Measurements from ENCODE around the gene LUC7L2.

Gene LUC7L2

GRCh38 chr7:139367438-139368155, 7.9 kb downstream of the LUC7L2 start:
- Mint-ChIP-seq H3K4me3 (peak overlapping the region; percentile 33), H3K36me3 (peaks cover 19% of the 10 kb centered on the region), H3K9me3 (no peaks in the 10 kb centered on the region), H3K27me3 (no peaks in the 10 kb centered on the region), H3K27ac (peak overlapping the region; percentile 74), H3K4me1 (peaks cover 76% of the 10 kb centered on the region)

DNA sequence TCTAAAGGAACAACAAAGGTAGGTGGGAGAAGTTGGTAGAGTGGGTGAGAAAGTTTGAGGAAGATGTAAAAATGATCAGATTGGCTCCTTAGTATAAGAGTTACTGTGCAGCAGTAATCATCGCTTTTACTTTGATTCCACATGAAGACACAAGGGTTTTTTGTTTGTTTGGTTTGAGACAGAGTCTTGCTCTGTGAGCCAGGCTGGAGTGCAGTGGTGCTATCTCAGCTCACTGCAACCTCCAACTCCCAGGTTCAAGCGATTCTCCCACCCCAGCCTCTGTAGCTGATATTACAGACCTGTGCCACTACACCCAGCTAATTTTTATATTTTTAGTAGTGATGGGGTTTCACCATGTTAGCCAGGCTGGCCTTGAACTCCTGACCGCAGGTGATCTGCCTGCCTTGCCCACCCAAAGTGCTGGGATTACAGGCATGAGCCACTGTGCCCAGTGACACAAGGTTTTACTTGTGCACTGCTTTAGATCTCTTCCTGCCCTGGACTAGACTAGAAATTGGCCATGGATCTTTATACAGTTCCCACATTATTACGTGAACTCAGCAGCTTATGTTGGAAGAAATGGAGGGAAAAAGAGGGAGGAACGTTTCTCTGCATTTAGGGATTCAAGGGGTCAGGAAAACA, 10.7 kb downstream of the LUC7L2 start:
- Mint-ChIP-seq H3K4me3 (peak overlapping the region; percentile 39), H3K4me1 (peaks cover 74% of the 10 kb centered on the region), H3K9me3 (no peaks in the 10 kb centered on the region), H3K36me3 (peaks cover 13% of the 10 kb centered on the region), H3K27me3 (no peaks in the 10 kb centered on the region), H3K27ac (peak overlapping the region; percentile 84)

DNA sequence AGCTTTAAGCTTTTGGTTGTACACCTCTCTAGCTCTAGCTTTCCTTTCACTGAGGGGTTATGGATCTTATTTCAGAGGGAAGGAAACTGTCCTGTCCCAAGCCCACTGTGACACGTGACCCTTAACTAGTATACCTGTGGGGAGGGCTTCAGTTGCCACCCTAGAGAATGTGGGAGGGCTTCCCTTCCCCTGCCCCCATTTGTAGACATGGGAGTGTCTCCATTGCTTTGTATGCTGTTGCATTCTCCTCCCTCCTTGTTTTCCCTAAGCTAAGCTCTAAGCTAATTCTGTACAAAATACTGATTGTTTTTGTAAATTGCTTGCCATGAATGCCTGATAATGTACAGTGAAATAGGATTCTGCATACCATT, 11.2 kb downstream of the LUC7L2 start:
- Mint-ChIP-seq H3K27ac (peak overlapping the region; percentile 84), H3K27me3 (no peaks in the 10 kb centered on the region), H3K36me3 (peaks cover 11% of the 10 kb centered on the region), H3K9me3 (no peaks in the 10 kb centered on the region), H3K4me3 (peak overlapping the region; percentile 39), H3K4me1 (peaks cover 75% of the 10 kb centered on the region)

DNA sequence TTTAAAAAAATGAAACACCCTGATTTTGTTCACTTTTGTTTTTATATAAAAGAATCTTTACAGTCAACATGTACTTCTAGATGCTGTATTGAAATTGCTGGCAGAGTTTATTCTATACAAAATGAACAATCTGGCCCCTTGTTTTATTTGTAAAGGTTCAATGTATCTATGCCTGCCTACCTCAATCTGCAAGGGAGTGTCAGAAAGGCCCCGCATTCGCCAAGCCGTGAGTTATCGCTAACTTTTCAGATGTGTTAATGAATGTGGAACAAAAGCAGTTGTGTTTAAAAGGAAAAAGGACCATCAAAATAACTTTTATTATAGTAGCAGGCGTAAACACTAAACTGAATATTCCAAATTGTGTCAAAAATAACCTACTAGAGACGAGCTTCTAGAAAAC, 14.6 kb downstream of the LUC7L2 start:
- Mint-ChIP-seq H3K4me3 (no peak overlapping the region), H3K4me1 (peaks cover 66% of the 10 kb centered on the region), H3K27ac (no peak overlapping the region), H3K27me3 (no peaks in the 10 kb centered on the region), H3K9me3 (no peaks in the 10 kb centered on the region), H3K36me3 (peaks cover 9% of the 10 kb centered on the region)

DNA sequence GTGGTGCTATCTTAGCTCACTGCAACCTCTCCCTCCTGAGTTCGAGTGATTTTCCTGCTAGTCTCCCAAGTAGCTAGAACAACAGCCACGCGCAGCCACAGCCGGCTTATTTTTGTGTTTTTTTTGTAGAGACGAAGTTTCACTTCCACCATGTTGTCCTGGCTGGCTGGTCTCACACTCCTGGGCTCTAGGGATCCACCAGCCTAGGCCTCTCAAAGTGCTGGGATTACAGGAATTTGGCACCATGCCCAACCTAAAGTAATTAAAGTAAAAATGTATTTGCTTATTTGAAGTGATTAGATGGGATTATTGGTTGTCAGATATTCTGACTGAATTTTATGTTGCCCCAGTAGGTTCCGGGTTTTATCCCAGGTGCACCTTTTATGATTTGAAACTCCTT, 22.7 kb downstream of the LUC7L2 start:
- peaks cover 6% of the 10 kb centered on the region for H3K36me3 Mint-ChIP-seq
- no peaks in the 10 kb centered on the region for H3K9me3 Mint-ChIP-seq
- no peak overlapping the region for H3K4me3 Mint-ChIP-seq
- no peaks in the 10 kb centered on the region for H3K27me3 Mint-ChIP-seq
- no peak overlapping the region for H3K27ac Mint-ChIP-seq
- H3K4me1 Mint-ChIP-seq: peaks cover 6% of the 10 kb centered on the region

DNA sequence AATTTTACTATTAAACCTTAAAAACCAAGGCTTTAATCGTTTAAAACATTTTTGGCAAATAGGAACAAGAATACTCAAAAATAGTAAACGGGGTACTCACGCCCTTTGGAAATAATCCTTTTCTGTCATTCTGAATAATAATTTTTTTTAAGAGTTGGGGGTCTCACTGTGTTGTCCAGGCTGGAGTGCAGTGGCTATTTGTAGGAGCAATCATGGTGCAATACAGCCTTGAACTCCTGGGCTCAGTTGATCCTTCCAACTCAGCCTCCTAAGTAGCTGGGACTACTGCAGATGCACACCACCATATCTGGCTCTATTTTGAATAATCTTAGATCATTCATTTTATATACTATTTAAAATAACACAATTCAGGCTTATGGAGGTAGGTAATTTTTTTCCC, 24.9 kb downstream of the LUC7L2 start:
- Mint-ChIP-seq H3K27ac (no peak overlapping the region), H3K27me3 (no peaks in the 10 kb centered on the region), H3K4me3 (no peak overlapping the region), H3K4me1 (peaks cover 24% of the 10 kb centered on the region), H3K36me3 (peaks cover 17% of the 10 kb centered on the region), H3K9me3 (no peaks in the 10 kb centered on the region)

DNA sequence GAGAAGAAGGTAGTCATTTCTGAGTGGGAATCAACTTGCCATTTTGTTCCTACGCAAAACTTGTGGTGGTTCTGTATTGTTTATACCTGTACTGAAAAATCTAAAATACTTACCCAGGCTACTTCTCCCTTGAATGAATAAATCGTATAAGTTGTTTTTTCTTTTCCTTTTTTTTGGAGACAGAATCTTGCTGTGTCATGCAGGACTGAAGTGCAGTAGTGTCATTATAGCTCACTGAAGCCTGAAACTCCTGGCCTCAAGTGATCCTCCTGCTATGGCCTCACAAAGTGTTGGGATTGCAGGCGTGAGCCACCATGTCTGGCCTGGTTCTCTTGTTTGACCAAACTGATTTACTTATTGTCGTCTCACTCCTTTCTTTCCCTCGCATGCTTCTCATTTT, 27.9 kb downstream of the LUC7L2 start:
- Mint-ChIP-seq H3K4me1 (peaks cover 26% of the 10 kb centered on the region), H3K27me3 (no peaks in the 10 kb centered on the region), H3K27ac (no peak overlapping the region), H3K4me3 (no peak overlapping the region), H3K36me3 (peaks cover 15% of the 10 kb centered on the region), H3K9me3 (no peaks in the 10 kb centered on the region)

- no peak overlapping the region for H3K4me3 Mint-ChIP-seq
- H3K36me3 Mint-ChIP-seq: peaks cover 15% of the 10 kb centered on the region
- H3K9me3 Mint-ChIP-seq: no peaks in the 10 kb centered on the region
- no peaks in the 10 kb centered on the region for H3K27me3 Mint-ChIP-seq
- H3K4me1 Mint-ChIP-seq: peaks cover 37% of the 10 kb centered on the region
- H3K27ac Mint-ChIP-seq: peak overlapping the region; percentile 74
Measured at GRCh38 chr7:139389091-139389490, 29.4 kb downstream of the LUC7L2 start.

GRCh38 chr7:139389774-139390173, 30.1 kb downstream of the LUC7L2 start:
- H3K4me1 Mint-ChIP-seq: peaks cover 43% of the 10 kb centered on the region
- no peak overlapping the region for H3K27ac Mint-ChIP-seq
- peaks cover 17% of the 10 kb centered on the region for H3K36me3 Mint-ChIP-seq
- H3K9me3 Mint-ChIP-seq: no peaks in the 10 kb centered on the region
- H3K4me3 Mint-ChIP-seq: no peak overlapping the region
- H3K27me3 Mint-ChIP-seq: no peaks in the 10 kb centered on the region

GRCh38 chr7:139393621-139394211, 34.0 kb downstream of the LUC7L2 start:
- Mint-ChIP-seq H3K27me3 (no peaks in the 10 kb centered on the region), H3K9me3 (no peaks in the 10 kb centered on the region), H3K27ac (peak overlapping the region; percentile 63), H3K4me3 (peak overlapping the region; percentile 34), H3K4me1 (peaks cover 53% of the 10 kb centered on the region), H3K36me3 (peaks cover 20% of the 10 kb centered on the region)

DNA sequence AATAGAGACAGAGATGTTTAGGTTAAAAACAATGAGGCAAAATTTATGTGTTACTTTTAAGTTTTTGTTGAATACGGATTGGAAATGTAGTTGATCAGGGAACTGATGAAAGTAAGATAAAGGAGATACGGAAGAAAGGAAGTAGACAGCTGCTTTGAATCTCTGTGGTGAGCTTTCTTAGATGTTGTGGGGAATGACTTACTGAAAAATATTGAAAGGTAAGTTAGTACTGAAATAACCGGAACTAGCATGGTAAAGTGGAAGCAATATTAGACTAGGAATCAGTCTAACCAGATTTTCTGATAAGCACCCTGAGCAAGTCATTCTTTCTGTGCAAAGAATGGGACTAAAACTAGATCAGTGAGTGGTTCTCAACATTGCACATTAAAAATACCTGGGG, 34.8 kb downstream of the LUC7L2 start:
- peaks cover 17% of the 10 kb centered on the region for H3K36me3 Mint-ChIP-seq
- H3K4me1 Mint-ChIP-seq: peaks cover 46% of the 10 kb centered on the region
- no peaks in the 10 kb centered on the region for H3K9me3 Mint-ChIP-seq
- H3K4me3 Mint-ChIP-seq: peak overlapping the region; percentile 9
- H3K27ac Mint-ChIP-seq: peak overlapping the region; percentile 66
- no peaks in the 10 kb centered on the region for H3K27me3 Mint-ChIP-seq

- Mint-ChIP-seq H3K9me3 (no peaks in the 10 kb centered on the region), H3K27me3 (no peaks in the 10 kb centered on the region), H3K4me3 (no peak overlapping the region), H3K27ac (no peak overlapping the region), H3K4me1 (peaks cover 42% of the 10 kb centered on the region), H3K36me3 (peaks cover 17% of the 10 kb centered on the region)
Measured at GRCh38 chr7:139396323-139396951, 36.7 kb downstream of the LUC7L2 start.

DNA sequence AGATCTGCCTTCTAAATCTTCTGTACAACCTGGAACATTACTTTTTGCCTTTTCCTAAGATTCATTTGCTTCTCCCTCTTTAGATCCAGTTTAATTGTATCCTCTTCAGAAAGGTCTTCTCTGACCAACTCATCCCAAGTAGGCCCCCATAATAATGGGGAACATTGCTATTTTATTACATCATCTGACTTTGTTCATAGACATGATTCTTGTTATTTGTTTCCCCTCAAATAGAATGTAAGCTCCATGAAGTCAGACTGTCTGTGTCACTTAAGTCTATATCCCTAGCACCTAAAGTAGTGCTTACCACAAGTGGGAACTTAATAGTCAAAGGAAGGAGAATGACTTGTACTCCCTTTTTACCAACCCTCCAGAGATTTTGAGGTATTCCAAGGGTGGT, 37.5 kb downstream of the LUC7L2 start:
- Mint-ChIP-seq H3K9me3 (no peaks in the 10 kb centered on the region), H3K27me3 (no peaks in the 10 kb centered on the region), H3K27ac (peak overlapping the region; percentile 4), H3K4me1 (peaks cover 37% of the 10 kb centered on the region), H3K36me3 (peaks cover 17% of the 10 kb centered on the region), H3K4me3 (no peak overlapping the region)

DNA sequence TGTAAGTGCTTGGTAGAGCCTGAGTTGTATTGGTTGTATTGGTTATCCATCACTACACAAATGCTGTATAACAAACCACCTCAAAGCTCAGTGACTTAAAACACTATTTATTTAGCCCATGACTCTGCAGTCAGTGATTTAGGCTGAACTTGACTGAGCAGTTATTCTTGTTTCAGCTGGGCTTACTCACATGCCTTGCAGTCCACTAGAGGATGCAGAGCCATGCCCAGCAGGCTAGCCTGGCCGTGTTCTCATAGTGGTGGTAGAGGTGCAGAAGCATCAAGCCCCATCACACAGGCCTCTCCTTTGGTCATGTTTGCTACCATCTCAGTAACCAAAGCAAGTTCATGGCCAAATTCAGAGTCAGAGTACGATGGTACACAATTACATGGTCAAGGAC, 43.9 kb downstream of the LUC7L2 start:
- Mint-ChIP-seq H3K27me3 (no peaks in the 10 kb centered on the region), H3K9me3 (no peaks in the 10 kb centered on the region), H3K27ac (no peak overlapping the region), H3K36me3 (peaks cover 23% of the 10 kb centered on the region), H3K4me3 (no peak overlapping the region), H3K4me1 (peaks cover 10% of the 10 kb centered on the region)

GRCh38 chr7:139407555-139407954, 47.9 kb downstream of the LUC7L2 start:
- Mint-ChIP-seq H3K4me1 (peaks cover 14% of the 10 kb centered on the region), H3K4me3 (no peak overlapping the region), H3K9me3 (no peaks in the 10 kb centered on the region), H3K27me3 (no peaks in the 10 kb centered on the region), H3K36me3 (peaks cover 20% of the 10 kb centered on the region), H3K27ac (no peak overlapping the region)
